GM23338 (cell line): ENCODE measurements around the gene RHO.

Experiments used
- CREB1 ChIP-seq: fragments of 250-450 bp; sonication (Bioruptor Pico); IDR thresholded peaks from 2 replicates; pipeline ENCODE4 v1.5.0; 2020; ENCODE audit warnings: low read depth, mild to moderate bottlenecking, moderate library complexity
- ETS1 ChIP-seq: IDR thresholded peaks from 2 replicates; pipeline ENCODE4 v1.6.1; 2016; ENCODE audit warnings: antibody characterized with exemption
- EZH2 ChIP-seq: fragments of 200-600 bp; sonication (generic); IDR thresholded peaks from one replicate; pipeline ENCODE4 v1.8.0; 2017; ENCODE audit warnings: antibody characterized with exemption, mild to moderate bottlenecking, low read depth; ENCODE audit not compliant: unreplicated experiment
- EZH2phosphoT487 ChIP-seq: fragments of 200-600 bp; sonication (generic); IDR thresholded peaks from one replicate; pipeline ENCODE4 v1.8.1; 2018; ENCODE audit warnings: antibody characterized with exemption; ENCODE audit not compliant: unreplicated experiment
- JUNB ChIP-seq: IDR thresholded peaks from one replicate; pipeline ENCODE4 v1.6.1; 2016; ENCODE audit warnings: antibody characterized with exemption; ENCODE audit not compliant: unreplicated experiment
- NANOG ChIP-seq: IDR thresholded peaks from 2 replicates; pipeline ENCODE4 v1.6.1; 2016; ENCODE audit warnings: antibody characterized with exemption, borderline replicate concordance
- POLR2AphosphoS5 ChIP-seq: IDR thresholded peaks from 2 replicates; pipeline ENCODE4 v1.6.1; 2016; ENCODE audit warnings: antibody characterized with exemption, low read depth
- REST ChIP-seq: IDR thresholded peaks from one replicate; pipeline ENCODE4 v1.6.1; 2018; ENCODE audit warnings: antibody characterized with exemption; ENCODE audit not compliant: unreplicated experiment
- STAT1 ChIP-seq: IDR thresholded peaks from one replicate; pipeline ENCODE4 v1.6.1; 2016; ENCODE audit warnings: antibody characterized with exemption; ENCODE audit not compliant: unreplicated experiment
- ZNF114 ChIP-seq: fragments of 250-450 bp; sonication (Bioruptor Pico); IDR thresholded peaks from 2 replicates; pipeline ENCODE4 v1.5.0; 2020; ENCODE audit warnings: mild to moderate bottlenecking, moderate library complexity
- TF ChIP-seq, protein P1 (sequence below), 2 experiments: fragments of 200-600 bp in 1 of 2; sonication (generic) in 1 of 2; conservative IDR thresholded peaks; 2 replicates each; pipeline versions ENCODE4 v1.5.1 to v1.6.1; 2016 to 2017; ENCODE audit warnings: antibody characterized with exemption in 2 of 2, low read depth in 2 of 2, mild to moderate bottlenecking in 2 of 2, moderate library complexity in 1 of 2
- TF ChIP-seq, protein P2 (sequence below): fragments of 250-450 bp; sonication (Bioruptor Pico); IDR thresholded peaks from 2 replicates; pipeline ENCODE4 v1.5.0; 2020; ENCODE audit warnings: mild to moderate bottlenecking, moderate library complexity

GRCh38 chr3:129506231-129506742, 22.2 kb upstream of the RHO start:
- TF ChIP-seq, protein P1, sequence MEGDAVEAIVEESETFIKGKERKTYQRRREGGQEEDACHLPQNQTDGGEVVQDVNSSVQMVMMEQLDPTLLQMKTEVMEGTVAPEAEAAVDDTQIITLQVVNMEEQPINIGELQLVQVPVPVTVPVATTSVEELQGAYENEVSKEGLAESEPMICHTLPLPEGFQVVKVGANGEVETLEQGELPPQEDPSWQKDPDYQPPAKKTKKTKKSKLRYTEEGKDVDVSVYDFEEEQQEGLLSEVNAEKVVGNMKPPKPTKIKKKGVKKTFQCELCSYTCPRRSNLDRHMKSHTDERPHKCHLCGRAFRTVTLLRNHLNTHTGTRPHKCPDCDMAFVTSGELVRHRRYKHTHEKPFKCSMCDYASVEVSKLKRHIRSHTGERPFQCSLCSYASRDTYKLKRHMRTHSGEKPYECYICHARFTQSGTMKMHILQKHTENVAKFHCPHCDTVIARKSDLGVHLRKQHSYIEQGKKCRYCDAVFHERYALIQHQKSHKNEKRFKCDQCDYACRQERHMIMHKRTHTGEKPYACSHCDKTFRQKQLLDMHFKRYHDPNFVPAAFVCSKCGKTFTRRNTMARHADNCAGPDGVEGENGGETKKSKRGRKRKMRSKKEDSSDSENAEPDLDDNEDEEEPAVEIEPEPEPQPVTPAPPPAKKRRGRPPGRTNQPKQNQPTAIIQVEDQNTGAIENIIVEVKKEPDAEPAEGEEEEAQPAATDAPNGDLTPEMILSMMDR (conservative IDR thresholded peaks at IDR 0.05; ENCODE audit: low read depth in 2 of 2): no peak
- TF ChIP-seq POLR2AphosphoS5 (no peak), EZH2 (no peak), JUNB (no peak), STAT1 (no peak), EZH2phosphoT487 (no peak), REST (no peak), ZNF114 (CRISPR knock-in tag) (no peak), NANOG (no peak), CREB1 (CRISPR knock-in tag) (no peak), ETS1 (no peak)
- TF ChIP-seq, protein P2, sequence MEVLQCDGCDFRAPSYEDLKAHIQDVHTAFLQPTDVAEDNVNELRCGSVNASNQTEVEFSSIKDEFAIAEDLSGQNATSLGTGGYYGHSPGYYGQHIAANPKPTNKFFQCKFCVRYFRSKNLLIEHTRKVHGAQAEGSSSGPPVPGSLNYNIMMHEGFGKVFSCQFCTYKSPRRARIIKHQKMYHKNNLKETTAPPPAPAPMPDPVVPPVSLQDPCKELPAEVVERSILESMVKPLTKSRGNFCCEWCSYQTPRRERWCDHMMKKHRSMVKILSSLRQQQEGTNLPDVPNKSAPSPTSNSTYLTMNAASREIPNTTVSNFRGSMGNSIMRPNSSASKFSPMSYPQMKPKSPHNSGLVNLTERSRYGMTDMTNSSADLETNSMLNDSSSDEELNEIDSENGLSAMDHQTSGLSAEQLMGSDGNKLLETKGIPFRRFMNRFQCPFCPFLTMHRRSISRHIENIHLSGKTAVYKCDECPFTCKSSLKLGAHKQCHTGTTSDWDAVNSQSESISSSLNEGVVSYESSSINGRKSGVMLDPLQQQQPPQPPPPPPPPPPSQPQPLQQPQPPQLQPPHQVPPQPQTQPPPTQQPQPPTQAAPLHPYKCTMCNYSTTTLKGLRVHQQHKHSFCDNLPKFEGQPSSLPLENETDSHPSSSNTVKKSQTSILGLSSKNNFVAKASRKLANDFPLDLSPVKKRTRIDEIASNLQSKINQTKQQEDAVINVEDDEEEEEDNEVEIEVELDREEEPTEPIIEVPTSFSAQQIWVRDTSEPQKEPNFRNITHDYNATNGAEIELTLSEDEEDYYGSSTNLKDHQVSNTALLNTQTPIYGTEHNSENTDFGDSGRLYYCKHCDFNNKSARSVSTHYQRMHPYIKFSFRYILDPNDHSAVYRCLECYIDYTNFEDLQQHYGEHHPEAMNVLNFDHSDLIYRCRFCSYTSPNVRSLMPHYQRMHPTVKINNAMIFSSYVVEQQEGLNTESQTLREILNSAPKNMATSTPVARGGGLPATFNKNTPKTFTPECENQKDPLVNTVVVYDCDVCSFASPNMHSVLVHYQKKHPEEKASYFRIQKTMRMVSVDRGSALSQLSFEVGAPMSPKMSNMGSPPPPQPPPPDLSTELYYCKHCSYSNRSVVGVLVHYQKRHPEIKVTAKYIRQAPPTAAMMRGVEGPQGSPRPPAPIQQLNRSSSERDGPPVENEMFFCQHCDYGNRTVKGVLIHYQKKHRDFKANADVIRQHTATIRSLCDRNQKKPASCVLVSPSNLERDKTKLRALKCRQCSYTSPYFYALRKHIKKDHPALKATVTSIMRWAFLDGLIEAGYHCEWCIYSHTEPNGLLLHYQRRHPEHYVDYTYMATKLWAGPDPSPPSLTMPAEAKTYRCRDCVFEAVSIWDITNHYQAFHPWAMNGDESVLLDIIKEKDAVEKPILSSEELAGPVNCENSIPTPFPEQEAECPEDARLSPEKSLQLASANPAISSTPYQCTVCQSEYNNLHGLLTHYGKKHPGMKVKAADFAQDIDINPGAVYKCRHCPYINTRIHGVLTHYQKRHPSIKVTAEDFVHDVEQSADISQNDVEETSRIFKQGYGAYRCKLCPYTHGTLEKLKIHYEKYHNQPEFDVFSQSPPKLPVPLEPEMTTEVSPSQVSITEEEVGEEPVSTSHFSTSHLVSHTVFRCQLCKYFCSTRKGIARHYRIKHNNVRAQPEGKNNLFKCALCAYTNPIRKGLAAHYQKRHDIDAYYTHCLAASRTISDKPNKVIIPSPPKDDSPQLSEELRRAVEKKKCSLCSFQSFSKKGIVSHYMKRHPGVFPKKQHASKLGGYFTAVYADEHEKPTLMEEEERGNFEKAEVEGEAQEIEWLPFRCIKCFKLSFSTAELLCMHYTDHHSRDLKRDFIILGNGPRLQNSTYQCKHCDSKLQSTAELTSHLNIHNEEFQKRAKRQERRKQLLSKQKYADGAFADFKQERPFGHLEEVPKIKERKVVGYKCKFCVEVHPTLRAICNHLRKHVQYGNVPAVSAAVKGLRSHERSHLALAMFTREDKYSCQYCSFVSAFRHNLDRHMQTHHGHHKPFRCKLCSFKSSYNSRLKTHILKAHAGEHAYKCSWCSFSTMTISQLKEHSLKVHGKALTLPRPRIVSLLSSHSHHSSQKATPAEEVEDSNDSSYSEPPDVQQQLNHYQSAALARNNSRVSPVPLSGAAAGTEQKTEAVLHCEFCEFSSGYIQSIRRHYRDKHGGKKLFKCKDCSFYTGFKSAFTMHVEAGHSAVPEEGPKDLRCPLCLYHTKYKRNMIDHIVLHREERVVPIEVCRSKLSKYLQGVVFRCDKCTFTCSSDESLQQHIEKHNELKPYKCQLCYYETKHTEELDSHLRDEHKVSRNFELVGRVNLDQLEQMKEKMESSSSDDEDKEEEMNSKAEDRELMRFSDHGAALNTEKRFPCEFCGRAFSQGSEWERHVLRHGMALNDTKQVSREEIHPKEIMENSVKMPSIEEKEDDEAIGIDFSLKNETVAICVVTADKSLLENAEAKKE (CRISPR knock-in tag): no peak
